Peyer's patch (tissue), 4 donors: ENCODE data around the gene BCR. TPM values are rescaled to one million over a fixed set of nuclear protein-coding genes. Genes with fewer than 3 reads are reported as not detected.

ENCODE experiments used
- DNase-seq, 3 donors: peaks; one replicate each; pipeline ENCODE4 v3.0.0-alpha.2; 2017 to 2019
- H3K27ac ChIP-seq, 4 donors: fragments of 200-600 bp; sonication (generic); one replicate each; pipeline ENCODE4 v1.5.1; 2016 to 2019
- H3K27me3 ChIP-seq, 2 donors: fragments of 200-600 bp; sonication (generic); one replicate each; pipeline ENCODE4 v1.5.1; 2019
- H3K36me3 ChIP-seq, 3 donors: fragments of 200-600 bp; sonication (generic); one replicate each; pipeline ENCODE4 v1.5.1; 2016 to 2019
- H3K4me1 ChIP-seq, 4 donors: fragments of 200-600 bp; sonication (generic); one replicate each; pipeline ENCODE4 v1.5.1; 2016 to 2019
- H3K4me3 ChIP-seq, 4 donors: fragments of 200-600 bp; sonication (generic); 1 replicate in 3 of 4; 2 replicates in 1 of 4; pipeline ENCODE4 v1.5.1; 2016 to 2019; ENCODE audit warnings: mild to moderate bottlenecking in 1 of 4
- H3K9me3 ChIP-seq, 4 donors: fragments of 200-600 bp; sonication (generic); one replicate each; pipeline ENCODE4 v1.5.1; 2016 to 2019; ENCODE audit warnings: mild to moderate bottlenecking in 1 of 4
- POLR2A ChIP-seq, 2 donors: fragments of 450-650 bp; IDR thresholded peaks; one replicate each; pipeline ENCODE4 v1.5.1; 2017; ENCODE audit warnings: antibody characterized with exemption in 2 of 2, mild to moderate bottlenecking in 2 of 2, moderate library complexity in 2 of 2
- total RNA-seq, 4 donors: library from RNA; depleted of rRNA; stranded (reverse); fragments of >200 nt; gene quantifications; one replicate each; pipeline ENCODE4 v1.1.0, GENCODE V29; 2016
- TF ChIP-seq, protein P1 (sequence below), 6 experiments: fragments of 450-650 bp in 4 of 6; fragments of 200-600 bp in 2 of 6; sonication (generic) in 1 of 6; IDR thresholded peaks; one replicate each; pipeline ENCODE4 v1.5.1; 2017 to 2019; ENCODE audit warnings: antibody characterized with exemption in 6 of 6, mild to moderate bottlenecking in 3 of 6, moderate library complexity in 1 of 6

The BCR gene
- total RNA-seq, 4 donors from 2014 or later = 55.8 to 86.9 (median 66.1) TPM

DNA sequence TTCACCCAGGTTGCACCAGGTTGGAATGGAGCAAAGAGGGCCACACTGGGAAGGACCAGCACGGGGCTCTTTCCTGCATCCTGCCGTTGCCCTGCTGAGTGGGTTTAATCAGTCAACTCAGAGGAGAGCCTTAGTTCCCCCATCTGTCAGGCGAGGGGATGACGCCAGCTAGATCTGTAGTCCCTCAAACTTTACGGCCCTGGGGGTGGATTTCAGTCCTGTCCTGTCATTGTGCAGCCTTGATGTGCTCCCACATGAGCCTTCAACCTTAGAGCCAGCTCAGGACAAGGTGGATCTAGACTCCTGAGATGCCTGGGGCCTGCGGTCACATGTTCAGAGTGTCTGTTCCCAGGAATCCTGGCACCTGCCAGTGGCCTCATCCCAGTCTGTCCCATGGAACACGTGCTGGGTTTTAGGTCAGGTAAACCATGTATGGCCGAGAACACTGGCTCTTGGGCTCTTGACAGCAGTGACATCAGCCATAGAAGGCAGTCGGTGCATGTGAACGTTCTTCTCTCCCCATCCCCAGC lies 104.3 kb downstream of the BCR start:
- no peaks in the 10 kb centered on the region for H3K9me3 ChIP-seq
- H3K27ac ChIP-seq = no peak overlapping the region
- no peak overlapping the region for H3K4me3 ChIP-seq
- DNase-seq = no peak
- TF ChIP-seq, protein P1, sequence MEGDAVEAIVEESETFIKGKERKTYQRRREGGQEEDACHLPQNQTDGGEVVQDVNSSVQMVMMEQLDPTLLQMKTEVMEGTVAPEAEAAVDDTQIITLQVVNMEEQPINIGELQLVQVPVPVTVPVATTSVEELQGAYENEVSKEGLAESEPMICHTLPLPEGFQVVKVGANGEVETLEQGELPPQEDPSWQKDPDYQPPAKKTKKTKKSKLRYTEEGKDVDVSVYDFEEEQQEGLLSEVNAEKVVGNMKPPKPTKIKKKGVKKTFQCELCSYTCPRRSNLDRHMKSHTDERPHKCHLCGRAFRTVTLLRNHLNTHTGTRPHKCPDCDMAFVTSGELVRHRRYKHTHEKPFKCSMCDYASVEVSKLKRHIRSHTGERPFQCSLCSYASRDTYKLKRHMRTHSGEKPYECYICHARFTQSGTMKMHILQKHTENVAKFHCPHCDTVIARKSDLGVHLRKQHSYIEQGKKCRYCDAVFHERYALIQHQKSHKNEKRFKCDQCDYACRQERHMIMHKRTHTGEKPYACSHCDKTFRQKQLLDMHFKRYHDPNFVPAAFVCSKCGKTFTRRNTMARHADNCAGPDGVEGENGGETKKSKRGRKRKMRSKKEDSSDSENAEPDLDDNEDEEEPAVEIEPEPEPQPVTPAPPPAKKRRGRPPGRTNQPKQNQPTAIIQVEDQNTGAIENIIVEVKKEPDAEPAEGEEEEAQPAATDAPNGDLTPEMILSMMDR (IDR thresholded peaks at IDR 0.05) = no peak
- no peak for TF ChIP-seq POLR2A (IDR thresholded peaks at IDR 0.05)
- peaks cover 0 to 17% (median 9%) of the 10 kb centered on the region in 4 donors for H3K4me1 ChIP-seq
- peaks cover 0 to 51% (median 0%) of the 10 kb centered on the region in 3 donors for H3K36me3 ChIP-seq
- no peaks in the 10 kb centered on the region for H3K27me3 ChIP-seq

DNA sequence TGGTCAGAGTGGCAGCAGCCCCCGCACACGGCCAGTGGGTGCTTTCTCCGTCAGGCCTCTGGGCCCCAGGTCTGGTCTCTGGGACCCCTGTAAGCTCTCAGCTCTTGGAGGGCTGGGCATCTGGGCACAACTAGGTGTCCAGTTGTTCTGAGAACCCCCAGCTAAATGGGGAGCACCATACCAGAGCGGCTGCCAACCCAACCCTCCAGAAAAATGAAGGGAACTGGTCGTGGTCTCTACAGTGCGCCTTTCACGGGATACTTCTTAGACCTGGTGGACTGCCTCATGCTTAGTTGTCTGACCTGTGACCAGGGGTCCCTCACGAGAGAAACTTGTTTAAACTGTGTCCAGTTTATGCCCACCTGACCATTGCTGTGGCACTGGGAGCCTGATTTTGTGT lies 104.9 kb downstream of the BCR start:
- Histone ChIP-seq H3K9me3 (no peaks in the 10 kb centered on the region), H3K27ac (no peak overlapping the region), H3K4me3 (no peak overlapping the region), H3K4me1 (peaks cover 0 to 17% (median 9%) of the 10 kb centered on the region in 4 donors), H3K36me3 (peaks cover 0 to 53% (median 0%) of the 10 kb centered on the region in 3 donors), H3K27me3 (no peaks in the 10 kb centered on the region)
- DNase-seq = no peak
- TF ChIP-seq, protein P1 (IDR thresholded peaks at IDR 0.05) = no peak
- TF ChIP-seq POLR2A (IDR thresholded peaks at IDR 0.05) = no peak

DNA sequence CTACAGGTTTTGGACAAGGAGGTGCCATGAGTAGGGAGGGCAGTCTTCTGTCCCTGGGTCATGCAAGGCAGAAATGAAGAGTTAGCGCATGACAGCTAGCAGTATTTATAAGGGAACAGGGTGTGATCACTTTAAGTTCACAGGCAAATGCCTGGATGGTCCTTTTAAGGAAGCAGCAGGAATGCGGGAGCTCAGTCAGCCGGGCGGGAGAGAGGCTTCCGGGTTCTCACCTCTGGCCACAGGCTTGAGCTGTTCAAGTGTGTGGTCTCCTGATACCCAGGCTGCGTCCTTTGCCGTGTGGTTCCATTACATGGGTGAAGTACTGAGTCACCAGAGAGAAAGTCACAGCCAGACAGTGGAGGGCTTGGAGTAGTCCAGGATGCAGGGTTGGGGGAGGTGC lies 105.4 kb downstream of the BCR start:
- H3K4me1 ChIP-seq = peaks cover 0 to 17% (median 9%) of the 10 kb centered on the region in 4 donors
- H3K27me3 ChIP-seq = no peaks in the 10 kb centered on the region
- peak overlapping the region in 1 of 4 donors; percentile 33 for H3K27ac ChIP-seq
- no peaks in the 10 kb centered on the region for H3K9me3 ChIP-seq
- H3K36me3 ChIP-seq = peaks cover 0 to 54% (median 0%) of the 10 kb centered on the region in 3 donors
- no peak for DNase-seq
- TF ChIP-seq, protein P1 (IDR thresholded peaks at IDR 0.05) = no peak
- TF ChIP-seq POLR2A (IDR thresholded peaks at IDR 0.05) = no peak
- no peak overlapping the region for H3K4me3 ChIP-seq

DNA sequence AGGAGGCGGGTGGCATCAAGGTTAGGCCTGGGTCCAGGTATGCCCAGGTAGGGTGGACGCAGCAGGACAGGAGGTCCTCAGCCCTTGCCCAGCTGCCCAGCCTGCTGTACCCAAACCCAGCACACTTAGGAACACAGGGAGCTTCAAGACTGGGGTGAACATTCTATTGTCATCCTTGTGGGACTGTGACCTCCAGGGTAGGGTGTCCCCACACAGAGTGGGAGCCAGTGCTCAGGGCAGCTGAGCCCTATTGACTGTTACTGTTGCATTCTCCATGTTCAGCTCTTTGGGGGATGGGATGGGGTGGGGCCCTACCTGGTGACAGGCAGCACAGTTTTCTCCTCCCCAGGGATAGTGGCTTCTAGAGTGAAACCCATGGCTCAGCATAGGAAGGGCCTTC lies 106.0 kb downstream of the BCR start:
- TF ChIP-seq POLR2A (IDR thresholded peaks at IDR 0.05) = no peak
- H3K27me3 ChIP-seq = no peaks in the 10 kb centered on the region
- H3K9me3 ChIP-seq = no peaks in the 10 kb centered on the region
- H3K4me1 ChIP-seq = peaks cover 0 to 13% (median 8%) of the 10 kb centered on the region in 4 donors
- H3K4me3 ChIP-seq = no peak overlapping the region
- H3K36me3 ChIP-seq = peaks cover 0 to 60% (median 0%) of the 10 kb centered on the region in 3 donors
- DNase-seq = no peak
- peak overlapping the region in 1 of 4 donors; percentile 33 for H3K27ac ChIP-seq

DNA sequence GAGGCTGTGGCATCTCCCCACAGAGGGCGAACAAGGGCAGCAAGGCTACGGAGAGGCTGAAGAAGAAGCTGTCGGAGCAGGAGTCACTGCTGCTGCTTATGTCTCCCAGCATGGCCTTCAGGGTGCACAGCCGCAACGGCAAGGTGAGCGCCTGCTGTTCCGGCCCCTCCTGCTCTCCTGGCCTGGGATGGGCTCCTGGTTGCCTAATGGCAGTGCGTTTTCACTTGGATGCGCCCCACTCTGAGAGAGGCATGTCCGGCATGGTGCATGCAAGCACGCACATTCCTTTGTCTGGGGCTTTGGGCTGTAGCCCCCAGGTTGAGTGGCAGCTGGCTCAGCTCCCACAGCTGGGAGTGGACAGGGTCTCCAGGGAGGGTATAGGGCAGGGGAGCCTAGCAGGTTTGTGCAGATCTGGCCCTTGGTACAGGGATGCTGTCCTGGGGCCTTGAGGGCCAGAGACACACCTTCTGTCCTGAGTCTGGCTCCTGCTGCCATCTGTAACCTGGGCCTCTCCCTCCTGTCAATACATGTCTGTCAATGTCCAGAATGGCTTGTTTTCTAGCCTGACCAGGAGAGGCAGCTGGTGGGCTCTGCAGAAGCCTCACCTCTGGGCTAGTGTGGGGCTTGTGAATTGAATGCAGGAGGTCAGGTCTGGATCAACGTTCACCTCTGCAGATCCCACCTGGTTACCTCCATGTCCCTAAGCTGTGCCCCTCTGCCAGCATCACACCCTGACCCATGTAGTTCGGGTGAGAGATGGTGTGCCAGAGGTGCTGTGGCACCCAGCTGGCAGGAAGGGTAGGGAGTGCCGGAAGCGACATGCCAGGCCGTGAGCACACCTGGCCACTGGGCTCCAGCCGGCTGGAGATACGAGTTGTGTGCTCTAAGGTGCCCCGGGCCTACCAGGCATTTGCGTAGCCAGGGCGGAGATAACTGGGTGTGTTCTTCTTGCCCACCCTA lies 107.1 kb downstream of the BCR start:
- no peak for DNase-seq
- no peak for TF ChIP-seq POLR2A (IDR thresholded peaks at IDR 0.05)
- TF ChIP-seq, protein P1 (IDR thresholded peaks at IDR 0.05) = no peak
- peaks cover 0 to 68% (median 0%) of the 10 kb centered on the region in 3 donors for H3K36me3 ChIP-seq
- H3K27ac ChIP-seq = no peak overlapping the region
- H3K4me3 ChIP-seq = no peak overlapping the region
- H3K27me3 ChIP-seq = no peaks in the 10 kb centered on the region
- no peaks in the 10 kb centered on the region for H3K9me3 ChIP-seq
- peaks cover 0 to 2% (median 0%) of the 10 kb centered on the region in 4 donors for H3K4me1 ChIP-seq
